B cell (primary cell): Measurements from ENCODE around the gene HOMEZ. TPM values are rescaled to one million over a fixed set of nuclear protein-coding genes. Genes with fewer than 3 reads are reported as not detected.

Experiments used
- ATAC-seq: fragments of 200-7000 bp; cut with Tn5 transposase; one replicate; pipeline ENCODE4 v1.10.0; 2021; ENCODE audit warnings: low read depth, mild to moderate bottlenecking, moderate number of reproducible peaks, moderate library complexity
- CTCF ChIA-PET: fragments of 350-600 bp; sonication (Branson Sonifier 250); formaldehyde crosslinking; loops from one replicate; lab custom pipeline; 2021; ENCODE audit warnings: antibody characterized with exemption, inconsistent platforms; lab: Charles Lee
- POLR2A ChIA-PET: fragments of 350-600 bp; sonication (Branson Sonifier 250); formaldehyde crosslinking; loops from one replicate; lab custom pipeline; 2021; ENCODE audit warnings: antibody characterized with exemption; lab: Charles Lee
- DNase-seq: peaks from one replicate; pipeline ENCODE4 v3.0.0; 2013
- H2AFZ ChIP-seq: 2 replicates; pipeline ENCODE4 v1.6.1; 2012; ENCODE audit warnings: mild to moderate bottlenecking, low read depth, low read length; ENCODE audit not compliant: insufficient read depth, poor library complexity, severe bottlenecking
- H3K27ac ChIP-seq, 2 donors: 1 replicate in 1 of 2; 2 replicates in 1 of 2; pipeline ENCODE4 v1.5.1; 2012 to 2013; ENCODE audit warnings: low read length in 2 of 2, mild to moderate bottlenecking in 2 of 2, moderate library complexity in 1 of 2
- H3K27me3 ChIP-seq, 4 experiments: fragments of 200-600 bp in 1 of 4; sonication (generic) in 1 of 4; replicated peaks in 1 of 4; 1 replicate in 2 of 4; 2 replicates in 2 of 4; pipeline versions ENCODE4 v1.6.1 to v1.7.0; 2013 to 2016; ENCODE audit warnings: low read length in 3 of 4, mild to moderate bottlenecking in 2 of 4, mixed read lengths in 1 of 4, moderate library complexity in 1 of 4; ENCODE audit not compliant: insufficient read depth in 4 of 4, control insufficient read depth in 3 of 4; ENCODE audit errors: control extremely low read depth in 1 of 4
- H3K36me3 ChIP-seq, 2 experiments: replicated peaks in 1 of 2; 1 replicate in 1 of 2; 2 replicates in 1 of 2; pipeline versions ENCODE4 v1.6.1 to v1.7.1; 2013; ENCODE audit warnings: low read length in 1 of 2; ENCODE audit not compliant: insufficient read depth in 2 of 2, control insufficient read depth in 1 of 2; ENCODE audit errors: control extremely low read depth in 1 of 2, extremely low read depth in 1 of 2
- H3K4me1 ChIP-seq, 2 donors: fragments of 200-600 bp in 1 of 2; sonication (generic) in 1 of 2; 1 replicate in 1 of 2; 2 replicates in 1 of 2; pipeline versions ENCODE4 v1.5.1 to v1.6.1; 2013 to 2017; ENCODE audit warnings: low read length in 2 of 2; ENCODE audit not compliant: control insufficient read depth in 2 of 2, insufficient read depth in 2 of 2
- H3K4me2 ChIP-seq: replicated peaks from 2 replicates; pipeline ENCODE3; 2012; ENCODE audit warnings: mild to moderate bottlenecking, low read depth, low read length; ENCODE audit not compliant: poor library complexity, severe bottlenecking
- H3K4me3 ChIP-seq, 5 experiments: fragments of 200-600 bp in 1 of 5; sonication (generic) in 1 of 5; 1 replicate in 3 of 5; 2 replicates in 2 of 5; pipeline versions ENCODE4 v1.5.1 to v1.7.0; 2011 to 2016; ENCODE audit warnings: low read length in 4 of 5, mild to moderate bottlenecking in 4 of 5, low read depth in 2 of 5, control low read depth in 1 of 5, moderate library complexity in 1 of 5; ENCODE audit not compliant: insufficient read depth in 1 of 5; ENCODE audit errors: control extremely low read depth in 1 of 5, extremely low read depth in 1 of 5
- H3K79me2 ChIP-seq: fragments of 200-600 bp; sonication (generic); one replicate; pipeline ENCODE4 v1.6.0; 2016; ENCODE audit warnings: low read length; ENCODE audit not compliant: control insufficient read depth, insufficient read depth
- H3K9ac ChIP-seq: fragments of 200-600 bp; sonication (generic); 2 replicates; pipeline ENCODE4 v1.6.1; 2017; ENCODE audit warnings: mild to moderate bottlenecking, low read length, moderate library complexity
- H3K9me3 ChIP-seq, 3 donors: one replicate each; pipeline versions ENCODE4 v1.6.1 to v1.7.1; 2013; ENCODE audit warnings: low read length in 2 of 3; ENCODE audit not compliant: control insufficient read depth in 2 of 3, insufficient read depth in 1 of 3; ENCODE audit errors: control extremely low read depth in 1 of 3
- H4K20me1 ChIP-seq: 2 replicates; pipeline ENCODE4 v1.6.0; 2012; ENCODE audit warnings: mild to moderate bottlenecking, low read length; ENCODE audit not compliant: insufficient read depth, control insufficient read depth, poor library complexity, severe bottlenecking
- H3K27ac Mint-ChIP-seq: one replicate; pipeline ENCODE4 v1.8.0; 2021; ENCODE audit warnings: mixed read lengths
- H3K27me3 Mint-ChIP-seq: one replicate; pipeline ENCODE4 v1.8.0; 2021; ENCODE audit warnings: mixed read lengths
- H3K4me1 Mint-ChIP-seq: one replicate; pipeline ENCODE4 v1.8.0; 2021; ENCODE audit warnings: mixed read lengths
- H3K4me3 Mint-ChIP-seq: one replicate; pipeline ENCODE4 v1.8.0; 2021; ENCODE audit warnings: mixed read lengths
- H3K9me3 Mint-ChIP-seq: one replicate; pipeline ENCODE4 v1.8.0; 2022; ENCODE audit warnings: mixed read lengths; ENCODE audit not compliant: insufficient read depth
- CTCF ChIP-seq: fragments of 200-600 bp; IDR thresholded peaks from one replicate; pipeline ENCODE4 v1.8.0; 2022; ENCODE audit warnings: antibody characterized with exemption, mild to moderate bottlenecking
- EZH2 ChIP-seq: IDR thresholded peaks from 2 replicates; pipeline ENCODE4 v1.6.1; 2012; ENCODE audit warnings: borderline replicate concordance, low read depth, mild to moderate bottlenecking, moderate library complexity, low read length; ENCODE audit not compliant: insufficient read depth, poor library complexity, severe bottlenecking
- WGBS: methylation state at CpG from one replicate; pipeline ENCODE4 v1.1.5; 2013; ENCODE audit warnings: missing lambda C conversion rate; ENCODE audit not compliant: insufficient coverage; 5-methylcytosine and 5-hydroxymethylcytosine counted together
- intact Hi-C: fragments of 100-400 bp; cut with micrococcal nuclease; formaldehyde crosslinking; loops from one replicate; pipeline ENCODE4 v1.10.0; 2022
- polyA plus RNA-seq: library from polyadenylated mRNA; depleted of rRNA; stranded (reverse); fragments of >200 nt; gene quantifications from 2 replicates; pipeline ENCODE4 v1.2.3, GENCODE V29; 2012
- total RNA-seq, 2 donors: library from RNA; stranded (reverse); fragments of 120-200 nt in 1 of 2; gene quantifications; 1 replicate in 1 of 2; 2 replicates in 1 of 2; pipeline versions ENCODE4 v1.2.3 to v1.2.4, GENCODE V29; 2013 to 2022

The HOMEZ gene
- total and polyA plus RNA-seq, 2 donors (not counting 1 experiment from before 2014, with no cell fraction given), result 4.2 to 15.5 TPM

- Histone ChIP-seq H3K9ac (no peak overlapping the region), H3K4me3 (no peak overlapping the region), H2AFZ (no peak overlapping the region), H3K4me1 (peaks cover 19 to 22% of the 10 kb centered on the region in 2 donors), H3K4me2 (no peak overlapping the region), H3K27ac (no peak overlapping the region), H3K27me3 (no peaks in the 10 kb centered on the region), H4K20me1 (peaks cover 13% of the 10 kb centered on the region), H3K36me3 (peaks cover 7 to 32% of the 10 kb centered on the region in 2 experiments), H3K9me3 (no peaks in the 10 kb centered on the region), H3K79me2 (peaks cover 15% of the 10 kb centered on the region)
- POLR2A ChIA-PET, result no interaction called here
- ATAC-seq, result no peak
- H3K9me3 Mint-ChIP-seq, result no peaks in the 10 kb centered on the region
- no peak overlapping the region for H3K27ac Mint-ChIP-seq
- DNase-seq, result no peak
- no peaks in the 10 kb centered on the region for H3K27me3 Mint-ChIP-seq
- peaks cover 32% of the 10 kb centered on the region for H3K4me1 Mint-ChIP-seq
- CTCF ChIA-PET, result interaction anchor here (6.4 to 6.7 kb wide), 2 partner anchors 24 to 204 kb away, joined by 32 to 56 read pairs; partner anchors contain the start of gene PPP1R3E
- TF ChIP-seq CTCF, result no peak
- TF ChIP-seq EZH2, result no peak
- no peak overlapping the region for H3K4me3 Mint-ChIP-seq
- 100% methylated on average over 3 of the region's 7 CpGs for WGBS
- intact Hi-C loops, result no loop called here
Measured at GRCh38 chr14:23324993-23325392, 39.1 kb upstream of the HOMEZ start.

- no peak overlapping the region for H3K4me3 Mint-ChIP-seq
- Histone ChIP-seq H3K9ac (no peak overlapping the region), H3K27ac (no peak overlapping the region)
Measured at GRCh38 chr14:23324455-23324846, 38.5 kb upstream of the HOMEZ start.

More at GRCh38 chr14:23324455-23324846, 38.5 kb upstream of the HOMEZ start:
- no peaks in the 10 kb centered on the region for H3K27me3 Mint-ChIP-seq
- no peaks in the 10 kb centered on the region for H3K9me3 Mint-ChIP-seq
- H3K27me3 ChIP-seq, result no peaks in the 10 kb centered on the region
- intact Hi-C loops, result no loop called here
- H3K4me3 ChIP-seq, result no peak overlapping the region
- no peak overlapping the region for H2AFZ ChIP-seq
- DNase-seq (no peak), ATAC-seq (no peak)
- ChIA-PET POLR2A (no interaction called here), CTCF (interaction anchor here (1.7 to 6.7 kb wide), 3 partner anchors 23 to 238 kb away, joined by 5 to 56 read pairs (median 32); partner anchors contain the start of gene PPP1R3E)
- H3K4me1 ChIP-seq, result peaks cover 21 to 24% of the 10 kb centered on the region in 2 donors
- H3K9me3 ChIP-seq, result no peaks in the 10 kb centered on the region
- H3K4me2 ChIP-seq, result no peak overlapping the region
- peaks cover 35% of the 10 kb centered on the region for H3K4me1 Mint-ChIP-seq
- peaks cover 7 to 32% of the 10 kb centered on the region in 2 experiments for H3K36me3 ChIP-seq
- TF ChIP-seq EZH2 (no peak), CTCF (no peak)
- 100% methylated on average over 2 of the region's 2 CpGs for WGBS
- peaks cover 13% of the 10 kb centered on the region for H4K20me1 ChIP-seq
- peaks cover 15% of the 10 kb centered on the region for H3K79me2 ChIP-seq
- no peak overlapping the region for H3K27ac Mint-ChIP-seq
